CD4-positive, alpha-beta T cell treated with Interleukin-17A for 1 hour (primary cell): ENCODE measurements around the gene TEN1.

Experiments used
- DNase-seq: peaks from one replicate; pipeline ENCODE4 v3.0.0-alpha.2; 2020

The TEN1 gene

DNA sequence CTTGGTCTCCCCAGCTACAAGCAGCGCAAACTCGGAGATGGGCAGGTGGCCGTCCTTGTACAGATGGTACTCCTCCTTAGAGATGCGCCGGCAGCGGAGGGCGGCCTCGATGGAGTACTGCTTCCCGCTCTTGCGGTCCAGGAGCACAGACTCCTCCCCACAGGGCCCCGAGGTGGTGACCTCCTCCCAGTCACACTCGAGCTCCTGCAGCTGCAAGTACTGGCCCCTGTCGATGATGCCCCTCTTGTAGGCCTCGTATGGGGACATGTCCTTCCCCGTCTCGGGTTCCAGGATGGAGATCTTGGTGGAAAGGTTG lies 28.8 kb downstream of the TEN1 start:
- DNase-seq = no peak

DNA sequence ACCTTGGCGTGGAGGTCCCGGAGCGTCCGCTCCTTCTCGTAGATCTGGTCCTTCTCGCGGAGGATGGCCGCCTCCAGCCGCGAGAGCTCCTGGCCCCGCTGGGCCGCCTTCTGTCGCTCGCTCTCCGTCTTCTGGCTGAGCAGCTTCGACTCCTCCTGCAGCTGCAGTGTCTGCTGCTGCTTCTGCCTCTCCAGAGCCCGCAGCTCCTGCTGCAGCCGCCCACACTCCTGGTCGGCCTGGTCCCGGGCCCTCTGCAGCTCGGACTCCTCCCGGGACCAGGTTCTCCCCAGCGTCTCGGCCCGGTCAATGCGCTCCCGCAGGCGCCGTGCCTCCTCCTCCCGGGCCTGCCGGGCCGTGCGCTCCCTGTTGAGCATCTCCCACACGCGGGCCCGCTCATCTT lies 29.2 kb downstream of the TEN1 start:
- DNase-seq = no peak

DNA sequence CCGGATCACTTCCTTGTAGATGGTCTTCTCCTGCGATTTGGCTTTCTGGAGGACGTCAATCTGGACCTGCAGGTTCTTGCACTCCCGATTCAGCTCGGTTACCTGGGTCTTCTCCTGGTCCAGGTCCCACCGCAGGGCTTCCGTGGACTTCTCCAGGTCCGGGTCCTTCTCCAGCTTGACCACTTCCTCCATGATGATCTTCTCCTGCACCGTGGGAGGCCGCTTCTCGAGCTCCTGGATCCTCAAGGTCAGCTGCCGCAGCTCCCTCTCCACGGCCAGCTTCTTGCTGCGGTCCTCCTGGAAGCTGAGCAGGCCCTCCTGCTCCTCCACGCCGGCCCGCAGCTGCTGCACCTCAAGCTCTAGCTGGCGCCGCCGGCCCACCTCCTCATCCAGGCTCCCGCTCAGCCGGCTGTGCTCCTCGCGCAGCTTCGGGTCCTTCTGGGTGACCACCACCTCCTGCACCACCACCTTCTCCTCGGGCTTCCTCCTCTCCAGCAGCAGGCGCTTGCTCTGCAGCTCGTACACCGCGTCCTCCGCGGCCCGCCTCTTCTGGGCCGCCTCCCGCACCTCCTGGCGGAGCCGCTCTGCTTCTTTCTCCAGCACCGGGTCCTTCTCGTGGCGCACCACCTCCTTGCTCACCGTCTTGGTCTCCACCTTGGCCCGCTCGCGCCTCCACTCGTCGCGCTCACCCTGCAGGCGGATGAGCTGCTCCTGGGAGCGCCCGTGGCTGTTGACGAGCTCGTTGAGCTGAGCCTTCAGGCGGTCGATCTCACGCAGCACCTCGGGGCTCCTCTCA lies 29.8 kb downstream of the TEN1 start:
- DNase-seq = no peak

DNA sequence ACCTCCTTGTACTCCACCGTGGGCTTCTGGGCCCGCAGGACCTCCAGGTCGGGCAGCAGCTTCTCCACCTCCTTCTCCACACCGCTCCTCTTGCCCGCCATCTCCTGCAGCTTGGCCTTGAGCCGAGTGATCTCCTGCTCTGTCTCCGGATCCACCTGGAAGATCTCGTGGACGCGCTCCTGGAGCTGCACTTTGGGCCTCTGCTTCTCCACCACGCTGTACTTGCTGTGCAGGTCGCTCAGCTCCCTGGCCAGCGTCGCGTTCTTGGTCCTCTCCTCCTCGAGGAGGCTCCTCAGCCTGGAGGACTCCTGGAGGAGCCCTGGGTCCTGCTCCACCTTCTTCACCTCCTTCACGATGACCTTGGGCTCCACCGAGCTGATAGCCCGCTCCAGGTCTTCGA lies 30.4 kb downstream of the TEN1 start:
- no peak for DNase-seq

DNA sequence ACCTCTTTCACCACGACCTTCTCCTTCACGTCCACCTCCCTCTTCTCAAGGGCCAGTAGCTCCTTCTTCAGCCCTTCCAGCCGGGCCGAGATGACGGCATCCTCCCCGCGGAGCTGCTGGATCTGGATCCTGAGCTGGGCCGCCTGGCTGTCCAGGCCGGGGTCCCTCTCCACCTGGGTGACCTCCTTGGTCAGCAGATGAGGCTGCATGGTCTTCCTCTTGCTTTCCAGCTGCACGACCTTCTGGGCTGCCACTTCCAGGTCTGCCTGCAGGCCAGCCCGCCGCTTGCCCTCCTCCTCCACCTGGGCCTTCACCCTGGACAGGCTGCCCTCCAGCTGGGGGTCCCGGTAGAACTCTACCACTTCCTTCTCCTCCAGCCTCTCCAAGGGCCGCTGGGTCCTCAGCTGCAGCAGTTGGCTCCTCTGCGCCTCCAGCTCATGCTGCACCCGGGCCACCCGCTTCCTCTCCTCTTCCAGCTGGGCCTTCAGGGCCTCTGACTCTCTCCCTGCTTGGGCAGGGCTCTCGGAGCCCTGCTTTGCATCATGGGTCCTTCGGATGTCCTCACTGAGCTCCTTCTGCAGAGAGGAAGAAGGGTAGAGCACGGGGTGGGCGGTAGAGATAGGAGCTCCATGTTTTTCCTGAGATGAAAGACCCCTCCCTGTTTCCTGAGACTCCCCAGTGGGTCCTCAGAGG lies 31.1 kb downstream of the TEN1 start:
- no peak for DNase-seq

DNA sequence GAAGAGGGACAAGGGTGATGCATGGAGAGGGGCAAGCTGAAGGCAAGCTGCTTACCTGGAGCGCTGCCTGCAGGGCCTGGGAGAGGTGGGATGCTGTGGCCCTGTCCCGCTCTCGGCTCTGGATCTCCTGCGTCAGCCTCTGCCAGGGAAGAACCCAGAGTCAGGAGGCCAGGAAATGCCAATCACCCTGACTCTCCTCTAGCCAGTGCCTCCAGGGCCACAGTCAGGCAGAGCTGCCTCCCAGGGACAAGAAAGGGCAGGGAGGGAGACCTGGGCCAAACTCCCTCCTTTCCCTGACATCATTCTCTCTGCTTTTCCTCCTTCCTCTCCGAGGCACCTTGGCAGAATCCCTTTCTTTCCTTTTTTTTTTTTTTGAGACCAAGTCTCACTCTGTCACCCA lies 32.9 kb downstream of the TEN1 start:
- no peak for DNase-seq

DNA sequence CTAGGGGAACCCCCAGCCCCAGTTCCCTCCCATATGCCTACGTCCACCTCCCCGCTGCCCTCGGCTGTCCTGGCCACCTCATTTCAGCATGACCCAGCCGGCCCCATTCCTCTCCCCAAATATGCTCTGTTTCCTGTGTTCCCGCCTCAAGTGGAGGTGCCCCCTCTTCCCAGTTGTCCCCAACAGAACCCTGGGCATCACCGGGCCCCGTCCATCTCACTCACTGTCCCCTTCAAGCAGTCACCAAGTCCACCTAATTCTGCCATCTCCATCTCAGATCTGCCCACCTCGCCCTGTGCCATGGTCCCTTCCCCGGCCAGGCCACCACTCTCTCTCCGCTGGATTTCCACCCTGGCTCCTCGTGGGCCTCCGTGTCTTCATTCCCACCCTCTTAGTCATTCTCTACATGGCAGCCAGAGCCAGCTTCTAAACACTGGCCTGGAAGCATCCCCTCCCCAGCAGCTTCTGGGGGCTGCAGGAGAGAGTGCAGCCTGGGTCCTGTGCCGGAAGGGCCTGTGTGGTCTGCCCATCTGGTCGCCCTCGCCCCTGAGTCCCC lies 34.4 kb downstream of the TEN1 start:
- DNase-seq = no peak

DNA sequence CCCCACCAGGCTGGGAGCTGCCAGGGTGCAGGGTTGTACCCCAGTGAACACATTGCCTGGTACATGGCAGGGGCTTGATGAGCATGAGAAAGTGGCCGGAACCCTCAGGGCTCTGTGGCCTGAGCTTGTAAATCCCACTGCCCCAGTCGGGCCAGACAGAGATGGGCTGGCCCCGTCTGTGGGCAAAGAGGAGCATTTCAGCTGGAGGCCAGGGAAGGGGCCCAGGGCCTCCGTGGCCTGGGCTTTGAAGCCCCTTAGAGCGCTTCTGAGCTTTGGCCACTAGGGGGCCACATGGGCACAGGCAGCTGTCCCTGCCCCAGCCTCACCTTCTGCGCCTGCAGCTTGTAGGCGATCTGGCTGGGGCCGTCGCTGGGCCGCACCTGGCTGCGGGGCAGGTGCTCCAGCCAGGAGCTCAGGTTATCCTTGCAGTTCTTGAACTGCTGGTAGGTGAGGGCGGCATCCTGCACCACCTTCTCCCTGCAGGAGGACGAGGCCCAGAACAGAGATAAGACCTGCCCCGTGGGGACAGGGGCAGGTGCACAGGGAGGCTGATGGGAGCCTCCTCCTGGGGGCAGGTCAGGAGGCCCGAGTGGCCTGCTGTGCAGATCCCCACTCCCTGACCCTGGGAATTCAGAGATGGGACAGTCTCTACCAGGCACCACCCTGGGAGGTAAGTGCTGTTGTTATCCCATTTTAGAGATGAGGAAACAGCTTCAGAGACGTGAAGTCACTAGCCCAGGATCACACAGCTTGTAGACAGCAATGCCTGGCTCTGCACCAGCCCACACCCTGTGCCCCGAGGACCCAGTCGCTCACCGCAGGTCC lies 35.3 kb downstream of the TEN1 start:
- DNase-seq = peak; percentile 78

DNA sequence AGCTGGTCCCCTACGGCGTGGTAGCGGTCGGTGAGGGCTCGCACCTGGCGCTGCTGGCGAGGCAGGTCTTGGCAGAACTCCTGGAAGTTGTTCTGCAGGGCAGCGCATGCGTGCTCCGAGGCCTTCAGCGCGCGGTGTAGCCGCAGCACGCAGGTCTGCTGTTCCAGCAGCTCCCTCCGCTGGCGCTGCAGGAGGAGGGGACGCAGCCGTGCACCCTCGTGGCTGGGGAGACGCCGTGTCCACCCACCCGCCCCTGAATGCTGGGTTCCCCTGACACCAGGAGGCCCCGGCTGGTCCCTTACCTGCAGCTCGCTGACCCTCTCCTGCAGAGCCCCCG lies 35.9 kb downstream of the TEN1 start:
- no peak for DNase-seq

DNA sequence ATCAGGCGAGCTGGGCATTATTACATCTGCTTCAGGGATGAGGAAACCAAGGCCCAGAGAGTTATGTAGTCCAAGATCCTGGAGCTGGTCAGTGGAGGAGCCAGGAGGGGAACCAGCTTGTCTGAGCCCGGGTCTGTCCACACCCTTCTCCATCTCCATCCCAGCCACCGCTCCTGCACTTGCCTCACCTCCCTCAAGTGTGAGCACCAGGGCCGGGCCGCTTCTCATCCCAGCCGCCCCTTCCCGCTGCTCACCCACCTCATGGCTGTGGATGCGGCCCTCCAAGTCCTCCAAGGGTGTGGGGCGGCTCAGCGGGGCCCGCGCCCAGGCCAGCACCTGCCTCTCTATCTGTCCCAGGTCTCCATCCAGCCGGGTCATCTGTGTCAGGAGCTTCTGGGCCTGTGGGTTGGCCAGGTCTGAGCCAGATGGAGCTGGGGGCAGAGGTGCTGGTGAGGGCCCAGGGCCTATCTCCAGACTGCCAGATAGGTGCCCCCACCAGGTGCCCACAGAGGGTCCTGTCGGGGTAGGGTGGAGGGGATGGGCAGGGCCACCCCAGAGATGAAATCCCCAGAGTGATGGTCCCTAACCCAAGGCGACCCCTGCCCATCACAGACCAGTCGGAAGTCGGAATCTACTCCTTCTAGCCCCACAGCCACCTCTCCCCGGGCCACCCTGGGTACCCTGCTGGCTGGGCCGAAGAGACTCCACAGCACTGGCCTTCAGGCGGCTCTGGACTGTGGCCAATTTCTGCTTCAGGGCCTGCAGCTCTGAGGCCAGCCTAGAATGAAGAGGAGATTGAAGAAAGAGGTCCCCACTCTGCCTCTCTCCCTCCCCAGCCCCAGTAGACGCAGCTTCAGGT lies 38.7 kb downstream of the TEN1 start:
- DNase-seq = no peak

DNA sequence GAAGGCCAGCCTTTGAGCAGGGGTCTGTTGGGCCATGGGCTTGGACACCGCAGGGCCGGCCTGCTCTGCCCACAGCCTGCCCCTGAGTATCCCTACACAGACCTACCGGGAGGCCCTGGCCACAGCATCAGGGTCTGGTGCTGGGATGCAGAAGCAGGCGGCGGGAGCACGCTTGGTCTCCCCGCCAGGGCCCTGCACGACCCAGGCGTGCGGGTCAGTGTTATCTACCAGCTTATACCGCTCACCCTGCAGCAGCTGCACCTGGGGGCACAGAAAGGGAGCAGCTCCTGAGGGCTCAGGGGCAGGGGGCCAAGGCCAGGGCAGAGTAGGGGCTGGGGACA lies 39.3 kb downstream of the TEN1 start:
- no peak for DNase-seq

DNA sequence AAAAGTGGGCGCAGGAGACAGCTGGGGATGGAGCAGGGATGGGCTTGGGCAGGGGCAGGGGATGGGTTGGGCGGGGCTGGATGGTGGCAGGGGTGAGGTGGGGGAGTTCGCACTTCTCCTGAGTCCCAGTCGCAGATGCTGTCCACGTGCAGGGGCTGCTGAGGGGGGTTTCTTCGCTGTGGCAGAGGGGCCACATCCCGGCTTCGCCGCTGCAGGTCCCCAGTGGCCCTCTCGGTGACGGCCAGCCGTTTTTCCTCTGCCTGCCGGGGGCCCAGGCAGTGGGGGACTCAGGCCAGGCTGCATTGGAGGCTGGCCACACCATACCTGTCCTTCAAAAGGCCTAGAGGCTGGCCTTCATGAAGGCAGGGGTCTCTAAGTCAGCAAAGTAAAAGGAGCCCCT lies 39.8 kb downstream of the TEN1 start:
- no peak for DNase-seq

DNA sequence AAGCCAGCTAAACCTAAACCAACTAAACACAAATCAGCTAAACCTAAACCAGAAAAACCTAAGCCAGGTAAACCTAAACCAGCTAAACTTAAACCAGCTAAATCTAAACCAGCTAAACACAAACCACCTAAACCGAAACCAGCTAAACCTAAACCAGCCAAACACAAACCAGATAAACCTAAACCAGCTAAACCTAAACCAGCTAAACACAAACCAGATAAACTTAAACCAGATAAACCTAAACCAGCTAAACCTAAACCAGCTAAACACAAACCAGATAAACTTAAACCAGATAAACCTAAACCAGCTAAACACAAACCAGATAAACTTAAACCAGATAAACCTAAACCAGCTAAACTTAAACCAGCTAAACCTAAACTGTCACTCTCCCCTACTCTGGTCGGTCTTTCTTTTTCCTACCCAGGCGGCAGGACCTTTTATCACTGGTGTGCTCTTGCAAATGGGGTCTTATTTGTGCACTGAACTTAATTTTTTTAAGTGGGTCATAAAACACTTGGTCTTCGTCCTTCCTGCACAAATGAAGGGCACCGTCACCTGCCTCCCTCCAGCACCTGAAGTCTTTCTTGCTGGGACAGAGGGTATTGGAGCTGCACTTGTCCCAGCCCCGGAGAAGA lies 40.9 kb downstream of the TEN1 start:
- DNase-seq = no peak

DNA sequence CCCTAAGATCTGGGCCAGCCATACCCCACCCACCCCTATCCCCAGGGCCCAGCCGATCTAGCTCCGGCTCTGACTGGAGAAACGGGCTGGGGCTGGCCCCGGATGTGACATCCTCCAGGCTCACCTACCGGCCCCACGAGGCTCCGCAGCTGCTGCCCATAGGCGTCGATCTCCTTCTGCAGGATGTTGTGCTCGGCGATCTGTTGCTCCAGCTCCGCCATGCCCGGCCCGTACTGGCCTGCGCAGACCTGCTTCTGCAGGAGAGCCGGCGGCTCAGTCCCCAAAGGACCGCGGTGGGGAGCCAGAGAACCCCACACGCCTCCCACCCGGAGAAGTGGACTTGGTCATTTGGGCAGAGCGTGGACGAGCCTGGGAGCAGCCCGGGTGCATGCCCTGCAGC lies 43.2 kb downstream of the TEN1 start:
- no peak for DNase-seq

DNA sequence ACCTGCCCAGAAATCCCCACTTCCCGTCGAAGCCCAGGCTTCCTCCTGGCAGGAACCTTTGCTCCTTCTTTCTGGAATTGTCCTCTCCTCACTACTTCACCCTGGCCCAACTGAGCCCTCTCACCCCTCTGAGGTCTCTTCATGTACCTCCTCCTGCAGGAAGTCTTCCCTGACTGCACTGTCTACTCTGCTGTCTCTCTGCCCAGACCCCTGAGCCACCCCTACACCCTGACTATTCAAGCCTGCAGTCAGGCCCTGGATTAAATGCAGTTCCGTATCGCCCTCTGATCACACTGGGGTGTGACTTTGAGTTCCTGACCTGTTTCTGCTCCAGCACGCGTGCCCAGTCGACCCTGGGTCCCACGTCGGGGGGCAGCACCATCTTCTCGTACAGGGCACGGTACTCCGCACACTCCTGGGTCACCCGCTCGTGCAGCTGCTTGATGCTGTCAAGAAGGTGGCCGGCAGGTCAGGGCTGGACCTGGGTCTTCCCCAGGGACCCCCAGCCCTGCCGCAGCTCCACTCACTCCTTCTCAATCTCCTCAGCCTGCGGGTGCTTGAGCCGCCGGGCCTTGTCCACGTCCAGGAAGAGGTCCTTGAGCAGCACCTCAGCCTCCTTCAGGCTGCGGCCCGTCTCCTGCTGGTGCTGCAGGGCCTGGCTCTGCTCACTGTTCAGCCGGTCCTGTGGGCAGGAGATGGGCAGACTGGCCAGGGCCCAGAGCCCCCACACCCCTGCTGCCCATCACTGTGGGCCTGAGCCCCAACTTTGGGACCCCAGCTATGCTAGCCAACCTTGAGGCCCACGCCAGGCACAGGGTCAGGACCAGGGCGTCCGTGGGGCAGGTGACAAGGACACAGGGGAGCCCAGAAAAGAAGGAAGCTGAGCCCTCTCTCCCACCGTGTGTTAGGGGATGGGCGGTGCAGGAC lies 44.2 kb downstream of the TEN1 start:
- no peak for DNase-seq

DNA sequence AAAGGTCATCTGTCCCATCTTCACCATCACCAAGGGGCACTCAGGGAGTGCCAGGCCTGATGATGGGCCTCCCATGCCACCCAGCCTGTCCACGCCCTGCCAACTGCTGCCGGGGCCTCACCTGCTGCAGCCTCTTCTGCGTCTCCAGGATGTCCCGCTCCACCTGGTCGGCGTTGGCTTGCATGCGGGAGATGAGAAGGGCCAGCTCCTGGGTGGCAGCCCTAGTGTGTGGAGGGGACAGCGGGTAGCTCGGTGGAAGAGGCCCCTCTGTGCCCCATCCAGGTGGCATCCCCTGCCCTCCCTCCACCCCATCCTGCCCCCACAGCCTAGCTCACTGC lies 44.8 kb downstream of the TEN1 start:
- no peak for DNase-seq

DNA sequence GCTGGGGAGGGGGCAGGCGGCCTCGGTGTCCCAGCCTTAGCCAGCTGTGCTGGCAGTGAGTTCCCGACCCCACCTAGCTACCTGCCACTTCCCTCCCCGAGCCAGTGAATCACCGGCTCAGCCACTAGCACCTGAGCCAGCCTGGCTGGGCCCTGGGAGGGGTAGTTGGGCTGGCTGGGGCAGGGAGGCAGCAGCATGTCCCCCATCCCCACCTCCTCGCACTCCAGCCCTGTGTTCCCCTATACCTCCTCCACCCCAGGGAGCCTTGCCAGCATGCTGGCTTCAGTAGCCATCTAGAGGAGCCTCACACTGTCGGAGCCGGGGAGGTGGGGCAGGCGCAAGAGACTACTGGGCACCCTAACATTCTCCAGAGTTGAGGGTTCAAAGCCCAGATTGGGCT lies 45.3 kb downstream of the TEN1 start:
- no peak for DNase-seq

DNA sequence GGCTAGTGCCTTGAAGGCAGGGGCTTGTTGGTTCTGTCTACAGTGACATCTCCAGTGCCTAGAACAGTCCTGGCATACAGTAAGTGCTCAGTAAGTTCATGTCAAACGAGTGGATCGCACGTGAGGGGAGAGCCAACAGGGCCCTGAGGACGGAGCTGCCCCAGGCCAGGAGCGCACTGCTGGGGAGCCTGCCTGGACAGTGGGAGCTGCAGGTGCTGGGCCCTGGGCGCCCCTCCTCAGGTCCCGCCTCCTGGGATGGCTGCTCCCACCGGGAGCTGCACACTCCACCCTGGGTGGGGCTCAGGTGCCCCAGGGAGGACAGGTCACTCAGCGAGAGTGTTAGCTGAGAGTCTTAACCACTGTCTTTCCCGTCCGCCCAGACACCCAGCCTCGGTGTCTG lies 46.3 kb downstream of the TEN1 start:
- no peak for DNase-seq

DNA sequence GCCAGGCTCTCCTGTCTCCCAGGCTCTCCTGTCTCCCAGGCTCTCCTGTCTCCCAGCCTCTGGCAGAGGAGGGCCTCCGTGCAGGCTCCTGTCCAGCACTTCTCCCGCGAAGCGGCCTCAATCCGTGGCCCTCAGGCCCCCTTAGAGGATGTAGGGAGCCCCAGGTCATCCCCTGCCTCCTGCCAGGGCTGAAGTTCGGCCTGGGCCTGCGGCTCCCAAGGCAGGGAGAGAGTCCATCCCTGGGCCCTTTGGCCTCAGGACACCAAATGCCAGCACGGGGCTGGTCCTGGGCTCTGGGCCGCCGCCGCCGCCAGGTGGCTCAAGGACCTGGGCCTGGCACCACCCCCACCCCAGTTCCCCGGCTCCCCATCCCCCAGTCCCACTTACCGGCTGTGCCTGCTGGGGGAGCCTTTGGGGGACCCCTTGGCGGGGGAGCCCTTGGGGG lies 47.7 kb downstream of the TEN1 start:
- DNase-seq = no peak

DNA sequence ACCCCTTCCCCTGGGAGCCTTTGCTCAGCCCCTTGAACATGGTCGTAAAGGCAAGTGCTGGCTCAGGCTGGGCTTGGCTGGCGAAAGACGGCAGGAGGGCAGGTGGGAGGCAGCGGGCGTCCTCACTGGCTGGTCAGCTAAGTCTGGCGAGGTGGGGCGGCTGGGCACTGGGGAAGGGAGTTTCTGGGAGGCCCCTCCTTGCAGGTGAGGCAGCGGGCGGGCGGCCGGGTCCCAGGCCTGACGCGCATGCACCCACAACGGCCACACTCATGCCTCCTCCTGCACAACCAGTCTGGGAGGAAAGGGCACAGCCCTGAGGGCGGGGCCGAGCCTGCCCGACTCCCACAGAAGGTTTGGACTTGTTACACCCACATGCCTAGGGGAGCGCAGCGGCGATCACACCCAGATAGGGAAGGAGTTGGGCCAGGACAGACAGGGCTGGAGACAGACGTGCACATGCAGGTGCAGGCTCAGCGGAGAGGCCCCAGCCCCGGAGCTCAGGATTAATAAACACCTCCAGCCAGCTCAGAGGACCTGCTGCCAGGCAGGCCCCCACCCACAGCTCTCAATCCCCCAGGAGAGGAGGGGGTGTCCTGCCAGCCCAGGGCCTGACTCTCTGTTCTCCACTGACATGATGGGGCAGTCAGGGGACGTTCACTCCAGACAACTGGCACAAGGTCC lies 48.3 kb downstream of the TEN1 start, which contains the start of gene EVPL:
EVPL (minus strand) TSS at position 148 of the 681 bp plus-strand sequence; CDS start at position 40, 108 bp downstream.
- no peak for DNase-seq
